Hepatocyte (in vitro differentiated cells): ENCODE data around the gene UBL3. TPM values are rescaled to one million over a fixed set of nuclear protein-coding genes. Genes with fewer than 3 reads are reported as not detected.

ENCODE experiments used
- DNase-seq: peaks from one replicate; pipeline ENCODE4 v3.0.0-alpha.2; 2016; ENCODE audit warnings: low spot score
- H2AFZ ChIP-seq: fragments of 200-600 bp; sonication (generic); 2 replicates; pipeline ENCODE4 v1.6.0; 2016; ENCODE audit warnings: antibody characterized with exemption, mild to moderate bottlenecking
- H3K27ac ChIP-seq: fragments of 200-600 bp; sonication (generic); 2 replicates; pipeline ENCODE4 v1.5.1; 2016; ENCODE audit warnings: mild to moderate bottlenecking
- H3K27me3 ChIP-seq: fragments of 200-600 bp; sonication (generic); 2 replicates; pipeline ENCODE4 v1.6.1; 2016
- H3K36me3 ChIP-seq: fragments of 200-600 bp; sonication (generic); replicated peaks from 2 replicates; pipeline ENCODE4 v1.5.1; 2016; ENCODE audit warnings: low read depth; ENCODE audit not compliant: insufficient read depth
- H3K4me1 ChIP-seq: fragments of 200-600 bp; sonication (generic); 2 replicates; pipeline ENCODE4 v1.5.1; 2016; ENCODE audit warnings: mild to moderate bottlenecking, moderate library complexity; ENCODE audit not compliant: insufficient read depth
- H3K4me2 ChIP-seq: fragments of 200-600 bp; sonication (generic); 2 replicates; pipeline ENCODE4 v1.6.0; 2016
- H3K4me3 ChIP-seq: fragments of 200-600 bp; sonication (generic); 2 replicates; pipeline ENCODE4 v1.5.1; 2016; ENCODE audit warnings: mild to moderate bottlenecking
- H3K79me2 ChIP-seq: fragments of 200-600 bp; sonication (generic); 2 replicates; pipeline ENCODE4 v1.6.0; 2017; ENCODE audit warnings: mild to moderate bottlenecking
- H3K9me2 ChIP-seq: fragments of 200-600 bp; sonication (generic); replicated peaks from 2 replicates; pipeline ENCODE4 v1.6.0; 2017; ENCODE audit warnings: mild to moderate bottlenecking; ENCODE audit not compliant: insufficient read depth
- H3K9me3 ChIP-seq: fragments of 200-600 bp; sonication (generic); 2 replicates; pipeline ENCODE4 v1.5.1; 2016; ENCODE audit warnings: low read depth, mild to moderate bottlenecking
- H4K20me1 ChIP-seq: fragments of 200-600 bp; sonication (generic); 2 replicates; pipeline ENCODE4 v1.6.0; 2016; ENCODE audit warnings: mild to moderate bottlenecking; ENCODE audit not compliant: insufficient read depth, poor library complexity, severe bottlenecking
- EZH2 ChIP-seq: fragments of 200-600 bp; sonication (generic); IDR thresholded peaks from 2 replicates; pipeline ENCODE4 v1.6.1; 2016; ENCODE audit warnings: antibody characterized with exemption, mild to moderate bottlenecking, borderline replicate concordance
- EZH2phosphoT487 ChIP-seq: fragments of 200-600 bp; sonication (generic); IDR thresholded peaks from one replicate; pipeline ENCODE4 v1.6.1; 2018; ENCODE audit warnings: antibody characterized with exemption, mild to moderate bottlenecking, low read depth, moderate library complexity; ENCODE audit not compliant: unreplicated experiment, severe bottlenecking
- WGBS: methylation state at CpG from one replicate; pipeline ENCODE4 v1.1.6; 2016; ENCODE audit warnings: low lambda C conversion rate; ENCODE audit errors: missing lambda C conversion rate; 5-methylcytosine and 5-hydroxymethylcytosine counted together
- polyA plus RNA-seq: library from polyadenylated mRNA; unstranded; fragments of >200 nt; fragmentation: Nextera tagmentation; extraction: Ambion mirVana; gene quantifications from 2 replicates; pipeline ENCODE4 v1.2.1, GENCODE V29; 2016
- total RNA-seq: library from RNA; depleted of rRNA; stranded (reverse); fragments of >200 nt; gene quantifications from 2 replicates; pipeline ENCODE4 v1.2.3, GENCODE V29; 2014
- TF ChIP-seq, protein P1 (sequence below): fragments of 200-600 bp; sonication (generic); IDR thresholded peaks from 2 replicates; pipeline ENCODE4 v1.5.1; 2016; ENCODE audit warnings: antibody characterized with exemption, mild to moderate bottlenecking; ENCODE audit not compliant: poor library complexity

Gene UBL3
- total and polyA plus RNA-seq, 2 experiments from 2014 or later = 27.7 to 58.6 TPM

GRCh38 chr13:29878101-29878500 lies 27.7 kb upstream of the UBL3 start:
- Histone ChIP-seq H3K4me2 (peak overlapping the region; percentile 56), H3K36me3 (no peaks in the 10 kb centered on the region), H2AFZ (no peak overlapping the region), H3K79me2 (no peaks in the 10 kb centered on the region), H3K9me3 (no peaks in the 10 kb centered on the region), H3K4me3 (no peak overlapping the region), H3K27ac (peak overlapping the region; percentile 62), H3K27me3 (no peaks in the 10 kb centered on the region), H4K20me1 (no peaks in the 10 kb centered on the region), H3K9me2 (no peaks in the 10 kb centered on the region), H3K4me1 (no peaks in the 10 kb centered on the region)
- DNase-seq = no peak
- WGBS = 18% methylated on average over 2 of the region's 2 CpGs
- TF ChIP-seq EZH2phosphoT487 (no peak), EZH2 (no peak)
- TF ChIP-seq, protein P1, sequence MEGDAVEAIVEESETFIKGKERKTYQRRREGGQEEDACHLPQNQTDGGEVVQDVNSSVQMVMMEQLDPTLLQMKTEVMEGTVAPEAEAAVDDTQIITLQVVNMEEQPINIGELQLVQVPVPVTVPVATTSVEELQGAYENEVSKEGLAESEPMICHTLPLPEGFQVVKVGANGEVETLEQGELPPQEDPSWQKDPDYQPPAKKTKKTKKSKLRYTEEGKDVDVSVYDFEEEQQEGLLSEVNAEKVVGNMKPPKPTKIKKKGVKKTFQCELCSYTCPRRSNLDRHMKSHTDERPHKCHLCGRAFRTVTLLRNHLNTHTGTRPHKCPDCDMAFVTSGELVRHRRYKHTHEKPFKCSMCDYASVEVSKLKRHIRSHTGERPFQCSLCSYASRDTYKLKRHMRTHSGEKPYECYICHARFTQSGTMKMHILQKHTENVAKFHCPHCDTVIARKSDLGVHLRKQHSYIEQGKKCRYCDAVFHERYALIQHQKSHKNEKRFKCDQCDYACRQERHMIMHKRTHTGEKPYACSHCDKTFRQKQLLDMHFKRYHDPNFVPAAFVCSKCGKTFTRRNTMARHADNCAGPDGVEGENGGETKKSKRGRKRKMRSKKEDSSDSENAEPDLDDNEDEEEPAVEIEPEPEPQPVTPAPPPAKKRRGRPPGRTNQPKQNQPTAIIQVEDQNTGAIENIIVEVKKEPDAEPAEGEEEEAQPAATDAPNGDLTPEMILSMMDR = no peak

- peak overlapping the region; percentile 56 for H3K4me2 ChIP-seq
- DNase-seq = peak; percentile 73
- 40% methylated on average over 6 of the region's 6 CpGs for WGBS
- TF ChIP-seq, protein P1 = no peak
- TF ChIP-seq EZH2phosphoT487 (no peak), EZH2 (no peak)
- no peaks in the 10 kb centered on the region for H3K4me1 ChIP-seq
- no peaks in the 10 kb centered on the region for H3K79me2 ChIP-seq
- H3K27me3 ChIP-seq = no peaks in the 10 kb centered on the region
- H3K4me3 ChIP-seq = no peak overlapping the region
- no peak overlapping the region for H2AFZ ChIP-seq
- H3K9me3 ChIP-seq = no peaks in the 10 kb centered on the region
- H3K9me2 ChIP-seq = no peaks in the 10 kb centered on the region
- H3K27ac ChIP-seq = peak overlapping the region; percentile 62
- H4K20me1 ChIP-seq = no peaks in the 10 kb centered on the region
- H3K36me3 ChIP-seq = no peaks in the 10 kb centered on the region
Observed at GRCh38 chr13:29877456-29878078, 27.1 kb upstream of the UBL3 start.

DNA sequence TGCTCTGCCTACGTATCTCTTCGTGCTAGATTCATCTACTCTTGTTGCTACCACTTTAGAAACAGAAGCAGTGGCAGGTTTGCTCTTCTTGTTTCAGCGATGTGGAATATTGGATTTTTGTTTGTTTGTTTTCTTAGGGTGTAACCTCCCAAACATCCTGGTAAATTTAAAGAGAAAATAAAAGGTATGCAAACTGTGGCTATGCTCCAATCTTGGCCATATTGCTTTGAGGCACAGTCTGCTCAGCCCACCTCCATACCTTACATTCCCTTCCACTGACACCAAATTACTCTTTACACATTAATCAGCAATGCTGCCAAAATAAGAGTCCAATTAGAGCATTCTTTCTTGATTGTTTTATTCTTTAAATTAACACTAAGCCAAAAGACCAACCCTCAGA lies 25.2 kb upstream of the UBL3 start:
- Histone ChIP-seq H3K4me1 (no peaks in the 10 kb centered on the region), H3K4me2 (no peak overlapping the region), H4K20me1 (no peaks in the 10 kb centered on the region), H3K9me2 (no peaks in the 10 kb centered on the region), H3K4me3 (no peak overlapping the region), H3K79me2 (no peaks in the 10 kb centered on the region), H3K36me3 (no peaks in the 10 kb centered on the region), H2AFZ (no peak overlapping the region), H3K9me3 (no peaks in the 10 kb centered on the region), H3K27me3 (no peaks in the 10 kb centered on the region), H3K27ac (no peak overlapping the region)
- WGBS = 90% methylated on average over 3 of the region's 3 CpGs
- no peak for DNase-seq
- no peak for TF ChIP-seq EZH2

DNA sequence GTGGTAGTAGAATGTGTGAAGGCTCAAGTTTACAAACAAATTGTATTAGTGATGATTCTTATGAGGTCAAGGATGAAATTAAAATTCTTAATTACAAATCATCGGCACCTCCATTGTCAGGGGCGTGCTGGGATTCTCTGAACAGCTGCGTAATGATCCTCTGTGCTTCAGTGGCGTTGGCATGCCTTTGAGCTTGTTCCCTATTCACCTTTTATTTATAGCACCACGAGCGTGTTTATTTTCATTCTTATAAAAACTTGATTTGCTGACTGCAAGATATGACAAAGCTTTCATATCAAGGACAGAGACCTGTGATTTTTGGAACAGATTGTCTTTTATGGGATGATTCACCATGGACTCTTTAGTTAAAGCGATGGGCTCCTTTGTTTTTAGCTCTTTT lies 18.2 kb upstream of the UBL3 start:
- Histone ChIP-seq H3K27me3 (no peaks in the 10 kb centered on the region), H4K20me1 (no peaks in the 10 kb centered on the region), H3K9me3 (no peaks in the 10 kb centered on the region), H3K36me3 (no peaks in the 10 kb centered on the region), H2AFZ (no peak overlapping the region), H3K4me1 (no peaks in the 10 kb centered on the region), H3K9me2 (no peaks in the 10 kb centered on the region), H3K27ac (no peak overlapping the region), H3K4me2 (no peak overlapping the region), H3K79me2 (no peaks in the 10 kb centered on the region), H3K4me3 (no peak overlapping the region)
- DNase-seq = no peak
- 92% methylated on average over 7 of the region's 7 CpGs for WGBS
- no peak for TF ChIP-seq EZH2
- TF ChIP-seq EZH2phosphoT487 = no peak
- TF ChIP-seq, protein P1 = no peak
